Kasumi-1 (cell line): Measurements from ENCODE around the gene UBR4.

ENCODE experiments used
- DNase-seq, 2 experiments: peaks; one replicate each; lab custom pipeline; 2025; lab: John Stamatoyannopoulos, UW

The UBR4 gene

GRCh38 chr1:19036041-19036812 lies 173.8 kb downstream of the UBR4 start:
- DNase-seq = no peak

DNA sequence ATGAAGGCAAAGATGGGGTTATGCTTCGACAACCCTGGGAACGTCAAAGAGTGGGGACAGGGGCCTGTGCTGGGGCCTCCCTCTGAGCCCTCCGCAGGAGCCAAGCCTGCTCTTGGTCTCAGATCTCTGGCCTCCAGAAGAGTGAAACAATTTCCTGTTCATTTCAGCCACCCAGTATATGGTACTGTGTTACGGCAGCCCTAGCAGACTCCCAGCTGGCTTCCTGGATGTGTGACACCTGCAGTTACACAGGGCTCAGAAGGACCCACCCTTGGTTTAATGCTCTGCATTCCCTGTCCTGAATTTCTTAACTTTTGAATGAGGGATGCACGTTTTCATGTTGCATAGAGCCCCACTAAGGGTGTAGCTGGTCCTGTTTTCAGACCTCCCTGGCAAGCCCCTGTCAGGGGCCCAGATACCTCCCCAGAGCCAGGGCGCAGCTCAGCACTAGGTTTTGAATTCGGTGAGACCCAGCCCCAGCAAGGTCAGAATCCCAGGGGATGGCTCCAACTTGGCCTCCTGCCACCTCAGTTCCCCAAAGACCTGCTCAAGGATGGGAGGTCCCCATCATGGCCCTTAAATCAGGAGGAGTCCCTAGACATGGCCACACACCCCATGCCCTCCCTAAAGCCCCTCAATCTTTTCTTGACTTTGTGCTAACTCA lies 174.6 kb downstream of the UBR4 start:
- DNase-seq = no peak

DNA sequence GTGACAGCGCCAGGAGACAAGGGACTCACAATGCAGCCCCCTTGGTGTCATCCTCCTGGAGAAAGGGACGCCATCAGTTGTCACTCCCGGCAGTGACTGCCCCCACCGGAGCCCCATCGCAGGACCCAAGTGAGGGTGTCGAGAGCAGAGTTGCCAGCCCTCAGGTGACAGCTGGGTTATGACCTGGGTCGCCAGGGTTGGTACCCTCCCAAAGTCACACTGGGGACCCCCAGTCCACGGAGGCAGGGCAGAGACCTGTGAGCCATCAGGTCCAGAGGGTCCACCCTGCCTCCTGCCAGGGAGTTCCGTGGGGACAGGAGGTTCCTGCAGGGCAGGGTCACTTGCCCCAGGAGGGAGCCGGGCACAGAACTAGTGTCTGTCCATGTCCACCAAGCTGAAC lies 175.3 kb downstream of the UBR4 start:
- no peak for DNase-seq

- no peak for DNase-seq
These were observed 176.0 kb downstream of the UBR4 start for GRCh38 chr1:19033926-19034680.

- no peak for DNase-seq
These were observed 176.6 kb downstream of the UBR4 start for GRCh38 chr1:19033515-19033839.

DNA sequence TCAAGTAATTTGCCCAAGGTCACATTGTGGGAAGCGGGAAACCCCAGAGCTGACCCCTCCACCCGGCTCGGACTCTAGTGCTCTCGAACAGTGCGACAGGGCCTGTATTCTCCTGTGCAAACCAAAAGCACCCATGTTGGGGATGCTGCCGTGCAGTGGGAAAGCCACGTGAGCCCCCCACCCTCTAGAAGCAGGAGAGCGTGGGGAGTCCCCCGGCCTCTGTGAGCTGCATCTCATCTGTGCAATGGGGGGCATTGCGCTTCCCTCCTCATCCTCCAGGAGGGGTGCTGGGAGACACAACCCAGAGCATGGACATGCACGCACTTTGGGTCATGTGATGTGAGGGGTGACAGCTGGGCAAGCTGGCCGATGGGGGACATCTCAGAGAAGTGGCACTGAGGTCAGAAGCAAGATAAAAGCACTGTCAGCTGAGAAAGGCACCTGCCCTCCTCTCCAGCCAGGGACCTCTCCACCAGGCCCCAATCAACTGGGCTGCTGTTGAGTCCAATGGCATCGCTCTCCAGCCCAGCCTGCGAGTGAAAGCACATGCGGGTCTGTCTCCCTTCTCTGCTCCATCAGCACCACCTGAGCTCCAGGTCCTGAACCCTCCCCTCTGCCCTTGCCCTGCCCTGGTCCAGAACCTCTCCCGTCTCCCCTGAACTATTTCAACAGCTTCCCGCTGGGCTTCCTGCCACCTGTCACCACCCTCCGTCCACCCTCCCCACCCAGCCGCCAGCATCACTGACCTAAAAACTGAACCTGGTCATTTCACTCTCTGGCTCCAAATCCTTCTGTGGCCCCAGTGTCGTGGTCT lies 177.2 kb downstream of the UBR4 start:
- DNase-seq = no peak

- DNase-seq = no peak
These were observed 177.7 kb downstream of the UBR4 start for GRCh38 chr1:19032413-19032695.

DNA sequence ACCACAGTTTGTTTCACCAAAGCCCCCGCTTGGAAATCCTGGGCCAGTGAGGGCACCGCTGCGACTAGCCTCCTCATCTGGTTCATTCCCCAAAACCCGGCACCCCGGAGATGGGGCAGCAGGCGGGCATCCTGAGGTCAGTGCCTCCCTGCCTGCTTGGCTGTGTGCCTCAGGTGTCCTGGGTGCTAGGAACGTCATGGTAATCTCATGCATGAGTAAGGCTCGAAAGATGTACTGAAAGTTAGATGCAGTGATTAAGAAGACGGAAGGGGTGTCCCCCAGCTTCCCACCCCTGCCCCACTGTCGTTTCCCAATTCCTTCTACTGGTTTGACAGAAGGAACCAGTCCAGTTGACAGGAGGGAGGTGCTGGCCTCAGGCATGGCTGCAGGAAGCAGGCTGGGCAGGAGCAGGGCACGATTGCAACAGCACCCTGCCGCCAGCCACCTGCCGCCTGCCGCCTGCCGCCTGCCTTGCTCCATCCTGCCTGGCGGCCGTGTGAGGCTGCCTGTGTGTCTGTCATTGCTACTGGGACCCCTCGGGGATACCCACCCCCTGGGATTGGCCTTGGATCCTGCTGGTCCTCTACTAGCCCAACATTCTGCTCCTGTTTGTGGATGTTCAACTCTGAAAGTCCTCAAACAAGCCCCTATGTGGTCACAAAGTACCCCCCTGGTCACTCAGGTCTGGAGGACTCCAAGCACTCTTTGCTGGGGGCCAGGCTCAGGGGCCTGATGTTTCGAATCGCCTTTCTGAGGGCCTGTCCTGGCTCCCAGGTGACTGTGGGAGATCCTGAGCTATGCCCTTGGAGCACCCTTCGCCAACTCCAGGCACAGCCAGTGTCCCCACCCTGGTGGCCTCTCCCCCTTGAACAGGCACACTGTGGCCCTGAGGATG lies 180.6 kb downstream of the UBR4 start:
- DNase-seq = no peak

DNA sequence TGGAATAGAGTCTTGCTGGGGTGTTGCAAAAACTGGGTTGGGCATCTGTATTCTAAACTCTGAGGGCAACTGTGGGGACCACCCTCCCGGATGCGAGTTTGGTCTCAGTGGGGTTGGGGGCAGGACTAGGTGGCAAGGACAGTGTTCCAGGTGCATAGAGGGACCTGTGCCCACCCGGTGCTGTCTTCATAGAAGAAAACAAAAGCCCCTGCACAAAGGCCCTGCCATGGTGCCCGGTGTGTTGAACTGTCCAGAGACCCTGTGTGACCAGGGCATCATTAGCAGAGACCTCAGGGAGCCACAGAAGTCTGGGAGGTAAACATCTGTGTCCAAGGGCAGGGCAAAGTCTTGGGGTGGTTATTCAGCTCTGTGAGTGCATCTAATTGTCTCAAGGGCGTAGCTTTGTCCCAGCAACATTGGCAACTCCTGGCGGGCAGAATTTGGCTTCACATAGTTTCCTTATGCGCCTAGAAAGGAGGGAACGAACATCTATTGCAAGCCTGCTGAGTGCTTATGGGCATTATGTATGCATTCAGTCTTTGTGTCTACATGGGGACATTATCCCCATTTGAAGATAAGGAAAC lies 181.4 kb downstream of the UBR4 start:
- no peak for DNase-seq

DNA sequence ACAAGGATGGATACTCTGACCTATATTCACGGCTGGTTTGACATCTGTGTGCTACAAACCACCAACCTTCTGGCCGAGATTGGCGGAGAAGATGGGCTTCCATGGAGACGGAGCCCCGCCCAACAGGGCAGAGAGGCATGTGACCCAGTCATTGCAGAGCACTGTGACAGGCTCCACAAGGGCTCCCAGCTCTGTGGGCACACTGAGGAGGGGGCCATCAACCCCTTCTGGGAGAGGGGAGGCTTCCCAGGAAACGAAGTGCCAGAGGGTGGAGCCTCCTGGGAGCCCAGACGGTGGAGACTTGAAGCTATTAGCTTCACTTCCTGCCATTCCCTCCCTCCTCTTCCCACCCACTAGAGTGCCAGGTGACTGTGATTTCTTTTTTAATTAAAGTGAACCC lies 182.0 kb downstream of the UBR4 start:
- no peak for DNase-seq
